Peyer's patch (tissue), 4 donors: ENCODE results near the gene UCK2.

ENCODE experiments used
- POLR2A ChIP-seq, 2 donors: fragments of 450-650 bp; IDR thresholded peaks; one replicate each; pipeline ENCODE4 v1.5.1; 2017; ENCODE audit warnings: antibody characterized with exemption in 2 of 2, mild to moderate bottlenecking in 2 of 2, moderate library complexity in 2 of 2
- TF ChIP-seq, protein P1 (sequence below), 6 experiments: fragments of 450-650 bp in 4 of 6; fragments of 200-600 bp in 2 of 6; sonication (generic) in 1 of 6; IDR thresholded peaks; one replicate each; pipeline ENCODE4 v1.5.1; 2017 to 2019; ENCODE audit warnings: antibody characterized with exemption in 6 of 6, mild to moderate bottlenecking in 3 of 6, moderate library complexity in 1 of 6

DNA sequence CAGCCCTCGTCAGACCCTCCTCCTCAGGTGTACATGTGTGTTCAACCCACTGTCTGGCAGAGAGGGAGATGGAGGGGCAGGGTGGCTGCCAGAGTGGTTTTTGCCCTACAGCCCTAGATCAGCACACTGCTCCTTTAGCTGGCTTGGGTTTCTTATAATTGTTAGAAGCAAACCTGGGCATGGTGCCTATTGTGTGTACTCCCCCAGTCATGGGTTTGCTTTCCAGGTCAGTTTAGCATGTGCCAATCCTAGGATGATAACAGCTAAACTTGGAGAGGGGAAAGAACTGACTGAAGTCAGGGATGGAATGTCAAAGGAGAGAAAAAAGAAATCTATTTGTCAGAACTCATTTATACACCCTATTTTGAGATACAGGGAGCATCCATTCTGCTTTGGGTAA, 63.3 kb downstream of the UCK2 start:
- TF ChIP-seq, protein P1, sequence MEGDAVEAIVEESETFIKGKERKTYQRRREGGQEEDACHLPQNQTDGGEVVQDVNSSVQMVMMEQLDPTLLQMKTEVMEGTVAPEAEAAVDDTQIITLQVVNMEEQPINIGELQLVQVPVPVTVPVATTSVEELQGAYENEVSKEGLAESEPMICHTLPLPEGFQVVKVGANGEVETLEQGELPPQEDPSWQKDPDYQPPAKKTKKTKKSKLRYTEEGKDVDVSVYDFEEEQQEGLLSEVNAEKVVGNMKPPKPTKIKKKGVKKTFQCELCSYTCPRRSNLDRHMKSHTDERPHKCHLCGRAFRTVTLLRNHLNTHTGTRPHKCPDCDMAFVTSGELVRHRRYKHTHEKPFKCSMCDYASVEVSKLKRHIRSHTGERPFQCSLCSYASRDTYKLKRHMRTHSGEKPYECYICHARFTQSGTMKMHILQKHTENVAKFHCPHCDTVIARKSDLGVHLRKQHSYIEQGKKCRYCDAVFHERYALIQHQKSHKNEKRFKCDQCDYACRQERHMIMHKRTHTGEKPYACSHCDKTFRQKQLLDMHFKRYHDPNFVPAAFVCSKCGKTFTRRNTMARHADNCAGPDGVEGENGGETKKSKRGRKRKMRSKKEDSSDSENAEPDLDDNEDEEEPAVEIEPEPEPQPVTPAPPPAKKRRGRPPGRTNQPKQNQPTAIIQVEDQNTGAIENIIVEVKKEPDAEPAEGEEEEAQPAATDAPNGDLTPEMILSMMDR (IDR thresholded peaks at IDR 0.05): no peak
- TF ChIP-seq POLR2A (IDR thresholded peaks at IDR 0.05): no peak
